K562 (cell line): ENCODE data around the gene ACBD6. TPM values are rescaled to one million over a fixed set of nuclear protein-coding genes. Genes with fewer than 3 reads are reported as not detected.

Source experiments
- ATAC-seq: fragments of 200-7000 bp; cut with Tn5 transposase; 3 replicates; pipeline ENCODE4 v1.9.1; 2020; ENCODE audit warnings: moderate library complexity
- BruUV-seq: library from RNA; stranded (reverse); fragments of 400-500 nt; replicated peaks from 2 replicates; lab custom pipeline; 2021; lab: Mats Ljungman, UMichigan
- CTCF ChIA-PET: fragments of 300-600 bp; formaldehyde crosslinking; extraction: SDS; loops from one replicate; lab custom pipeline; 2021; ENCODE audit warnings: low intra/inter-chr PET ratio; lab: Yijun Ruan, JAX
- POLR2A ChIA-PET: fragments of 300-600, 350-650 bp; sonication (Branson Sonifier 250); formaldehyde crosslinking; extraction: SDS; loops from one replicate; lab custom pipeline; 2021; ENCODE audit warnings: antibody characterized with exemption, inconsistent platforms; lab: Yijun Ruan, JAX
- DNase-seq, 4 experiments: peaks; one replicate each; pipeline versions ENCODE4 v3.0.0 to v3.0.0-alpha.2; 2011 to 2018; ENCODE audit warnings: low spot score in 3 of 4, mixed read lengths in 3 of 4; ENCODE audit errors: extremely low read depth in 1 of 4
- FAIRE-seq: peaks from 2 replicates; lab custom pipeline; 2011; peaks lifted over from hg19 to GRCh38; lab: Jason Lieb, UNC
- H2AFZ ChIP-seq: 2 replicates; pipeline ENCODE4 v1.6.0; 2011; ENCODE audit warnings: low read depth, low read length, control low read depth, inconsistent platforms
- H3K27ac ChIP-seq: fragments of 200-600 bp; 3 replicates; pipeline ENCODE4 v1.8.0; 2011; ENCODE audit warnings: low read depth, mild to moderate bottlenecking, control low read depth, inconsistent platforms, low read length, moderate library complexity, mixed read lengths; ENCODE audit errors: extremely low read depth
- H3K27me3 ChIP-seq, 2 experiments: fragments of 300-600 bp in 1 of 2; 2 replicates in 1 of 2; 3 replicates in 1 of 2; pipeline versions ENCODE4 v1.6.0 to v1.8.0; 2011; ENCODE audit warnings: inconsistent platforms in 2 of 2, low read length in 2 of 2, mild to moderate bottlenecking in 1 of 2, mixed read lengths in 1 of 2, moderate library complexity in 1 of 2; ENCODE audit not compliant: control insufficient read depth in 2 of 2, insufficient read depth in 2 of 2
- H3K36me3 ChIP-seq: fragments of 300-600 bp; 3 replicates; pipeline ENCODE4 v1.8.0; 2011; ENCODE audit warnings: mild to moderate bottlenecking, low read length, inconsistent platforms; ENCODE audit not compliant: control insufficient read depth, insufficient read depth
- H3K4me1 ChIP-seq, 2 experiments: fragments of 200-600 bp in 1 of 2; replicated peaks in 1 of 2; 2 replicates in 1 of 2; 3 replicates in 1 of 2; pipeline versions ENCODE4 v1.5.1 to v1.8.0; 2011; ENCODE audit warnings: inconsistent platforms in 2 of 2, low read length in 2 of 2, mild to moderate bottlenecking in 1 of 2, mixed read lengths in 1 of 2, moderate library complexity in 1 of 2; ENCODE audit not compliant: control insufficient read depth in 2 of 2, insufficient read depth in 2 of 2
- H3K4me2 ChIP-seq: 2 replicates; pipeline ENCODE4 v1.6.1; 2011; ENCODE audit warnings: low read length, control low read depth, inconsistent platforms, mixed read lengths; ENCODE audit not compliant: insufficient read depth
- H3K4me3 ChIP-seq: fragments of 200-600 bp; sonication (generic), shearing (Covaris generic); 2 replicates; pipeline ENCODE4 v1.5.1; 2016; ENCODE audit warnings: control low read depth, inconsistent platforms
- H3K79me2 ChIP-seq: fragments of 200-600 bp; 3 replicates; pipeline ENCODE4 v1.8.0; 2011; ENCODE audit warnings: low read length, inconsistent platforms; ENCODE audit not compliant: control insufficient read depth, insufficient read depth
- H3K9ac ChIP-seq, 2 experiments: 2 replicates each; pipeline versions ENCODE4 v1.6.0 to v1.6.1; 2011; ENCODE audit warnings: low read depth in 2 of 2, low read length in 2 of 2, control low read depth in 1 of 2, inconsistent platforms in 1 of 2, mild to moderate bottlenecking in 1 of 2, mixed read lengths in 1 of 2; ENCODE audit not compliant: insufficient read depth in 1 of 2
- H3K9me1 ChIP-seq: one replicate; pipeline ENCODE4 v1.6.0; 2011; ENCODE audit warnings: inconsistent platforms, mild to moderate bottlenecking, low read length, moderate library complexity; ENCODE audit not compliant: control insufficient read depth, insufficient read depth
- H3K9me3 ChIP-seq: replicated peaks from 2 replicates; pipeline ENCODE4 v1.5.1; 2011; ENCODE audit warnings: low read depth, low read length, inconsistent platforms; ENCODE audit not compliant: control insufficient read depth, insufficient read depth
- H4K20me1 ChIP-seq: replicated peaks from 2 replicates; pipeline ENCODE4 v1.6.1; 2011; ENCODE audit warnings: low read length, inconsistent platforms, mixed read lengths; ENCODE audit not compliant: control insufficient read depth, insufficient read depth
- BCL6 ChIP-seq: fragments of 250-450 bp; sonication (Bioruptor Pico); IDR thresholded peaks from 2 replicates; pipeline ENCODE4 v1.4.0; 2020
- DDX20 ChIP-seq: fragments of 450-650 bp; IDR thresholded peaks from 2 replicates; pipeline ENCODE4 v1.6.1; 2016; ENCODE audit warnings: missing genetic modification characterization, low read depth, mild to moderate bottlenecking, missing compliant biosample characterization, moderate library complexity
- E2F6 ChIP-seq, 2 experiments: IDR thresholded peaks; 2 replicates each; pipeline ENCODE4 v1.6.1; 2011; ENCODE audit warnings: borderline replicate concordance in 1 of 2, control low read depth in 1 of 2, low read depth in 1 of 2, low read length in 1 of 2, mild to moderate bottlenecking in 1 of 2, mixed read lengths in 1 of 2, moderate library complexity in 1 of 2; ENCODE audit not compliant: insufficient read depth in 1 of 2, insufficient read length in 1 of 2, poor library complexity in 1 of 2, severe bottlenecking in 1 of 2; ENCODE audit errors: extremely low read depth in 1 of 2
- EP300 ChIP-seq: IDR thresholded peaks from 2 replicates; pipeline ENCODE4 v1.6.1; 2012; ENCODE audit warnings: low read length, improper control_type of control experiment
- FOS ChIP-seq: IDR thresholded peaks from 3 replicates; pipeline ENCODE4 v1.6.1; 2011; ENCODE audit not compliant: insufficient read length; ENCODE audit errors: extremely low read depth
- FOXO4 ChIP-seq: fragments of 450-650 bp; formaldehyde crosslinking; IDR thresholded peaks from 2 replicates; pipeline ENCODE4 v1.4.0; 2020; ENCODE audit warnings: mild to moderate bottlenecking, moderate library complexity
- MAFG ChIP-seq: fragments of 450-650 bp; conservative IDR thresholded peaks from 2 replicates; pipeline ENCODE4 v1.6.1; 2016; ENCODE audit warnings: missing genetic modification characterization, missing compliant biosample characterization
- NFIC ChIP-seq: fragments of 450-650 bp; IDR thresholded peaks from 2 replicates; pipeline ENCODE4 v1.6.1; 2017; ENCODE audit warnings: mild to moderate bottlenecking, inconsistent platforms
- PPARD ChIP-seq: fragments of 250-450 bp; sonication (Bioruptor Pico); IDR thresholded peaks from 2 replicates; pipeline ENCODE4 v1.8.0; 2022; ENCODE audit warnings: inconsistent platforms, mild to moderate bottlenecking, moderate library complexity
- SMARCC2 ChIP-seq: fragments of 450-650 bp; IDR thresholded peaks from 2 replicates; pipeline ENCODE4 v1.6.1; 2017; ENCODE audit warnings: antibody characterized with exemption, moderate library complexity, mild to moderate bottlenecking, low read depth
- ZBED1 ChIP-seq: IDR thresholded peaks from 2 replicates; pipeline ENCODE4 v1.6.1; 2014
- ZNF431 ChIP-seq: sonication (generic); formaldehyde crosslinking; IDR thresholded peaks from 2 replicates; pipeline ENCODE4 v1.8.0; 2022; ENCODE audit warnings: mild to moderate bottlenecking, missing genetic modification reagents
- ZNF766 ChIP-seq: fragments of 200-800 bp; sonication (Bioruptor generic); conservative IDR thresholded peaks from 2 replicates; pipeline ENCODE4 v1.6.1; 2016; ENCODE audit warnings: missing genetic modification characterization, missing compliant biosample characterization
- ZNF79 ChIP-seq: fragments of 250-450 bp; sonication (Bioruptor Pico); IDR thresholded peaks from 2 replicates; pipeline ENCODE4 v1.4.0; 2020; ENCODE audit warnings: low read depth, mild to moderate bottlenecking, moderate library complexity
- WGBS: fragments of 100-300 bp; shearing (Covaris generic); methylation state at CpG from one replicate; pipeline ENCODE4 v1.1.6; 2016; ENCODE audit warnings: low coverage, mixed read lengths; ENCODE audit not compliant: insufficient coverage; ENCODE audit errors: missing lambda C conversion rate; 5-methylcytosine and 5-hydroxymethylcytosine counted together
- in situ Hi-C: fragments of 300-500 bp; cut with MboI; formaldehyde crosslinking; loops from 4 replicates; pipeline ENCODE4 v1.15.0; 2018; ENCODE audit warnings: inconsistent platforms, mixed read lengths
- intact Hi-C: fragments of 100-400 bp; cut with micrococcal nuclease; formaldehyde crosslinking; loops from 2 replicates; pipeline ENCODE4 v1.14.2; 2022
- polyA plus RNA-seq, 8 experiments: library from polyadenylated mRNA; depleted of rRNA in 4 of 8; stranded (reverse) in 5 of 8; unstranded in 3 of 8; fragments of >200 nt; fragmentation: Nextera tagmentation in 2 of 8; fragmentation: Illumina TruSeq in 1 of 8; extraction: Ambion mirVana in 2 of 8; extraction: Trizol in 1 of 8; gene quantifications; 2 replicates each; pipeline versions ENCODE4 v1.2.1 to v1.2.3, GENCODE V29; 2011 to 2014; ENCODE audit warnings: inconsistent platforms in 1 of 8, missing spikeins in 1 of 8
- total RNA-seq, 7 experiments: library from RNA; depleted of rRNA in 6 of 7; stranded (reverse); fragments of >200 nt in 6 of 7; fragmentation: Illumina TruSeq in 2 of 7; extraction: Trizol in 2 of 7; gene quantifications; 2 replicates each; pipeline versions ENCODE4 v1.2.1 to v1.2.3, GENCODE V29; 2011 to 2021; ENCODE audit warnings: low replicate concordance in 1 of 7

Gene ACBD6
- total and polyA plus RNA-seq, 9 of the 15 experiments (the other 6 are each of a cell fraction or from before 2014, with no cell fraction given) = 16.9 to 107 (median 77.7) TPM

- TF ChIP-seq E2F6 (IDR thresholded peaks at IDR 0.05; ENCODE audit: borderline replicate concordance in 1 of 2, extremely low read depth in 1 of 2, insufficient read depth in 1 of 2, insufficient read length in 1 of 2, low read depth in 1 of 2, low read length in 1 of 2, poor library complexity in 1 of 2, severe bottlenecking in 1 of 2) (no peak), ZNF766 (CRISPR knock-in tag) (no peak), SMARCC2 (no peak), ZBED1 (no peak), DDX20 (tag) (no peak), BCL6 (CRISPR knock-in tag) (no peak)
Observed at GRCh38 chr1:180545991-180546390, 43.6 kb upstream of the ACBD6 start (continued).

DNA sequence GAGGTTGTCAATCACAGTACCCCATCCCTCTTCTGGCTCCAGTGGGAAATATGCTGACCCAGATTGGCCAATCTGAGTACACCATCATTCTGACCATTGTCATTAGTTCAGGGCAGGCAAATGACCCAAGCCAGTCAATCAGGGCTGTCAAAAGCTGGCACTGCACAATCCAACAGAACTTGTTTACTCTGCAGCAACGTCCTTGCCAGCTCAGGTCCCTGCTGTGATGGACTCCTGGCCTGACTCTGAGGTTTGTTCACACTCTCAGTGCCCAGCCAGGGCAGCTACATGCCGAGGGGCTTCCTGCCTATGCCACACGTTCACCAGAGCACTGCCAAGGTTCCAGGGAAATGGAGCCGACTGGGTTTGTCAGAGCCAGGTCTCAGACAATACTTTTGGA, 41.7 kb upstream of the ACBD6 start:
- intact Hi-C loops = no loop called here
- peak overlapping the region in 1 of 2 experiments; percentile 41; a peak in 1 of 4 replicates for H3K9ac ChIP-seq
- no peaks in the 10 kb centered on the region for H3K27me3 ChIP-seq
- TF ChIP-seq FOS = no peak
- TF ChIP-seq ZNF79 = no peak
- no peak for TF ChIP-seq PPARD (CRISPR knock-in tag)
- TF ChIP-seq ZNF431 (CRISPR knock-in tag) = no peak
- TF ChIP-seq FOXO4 = no peak
- TF ChIP-seq MAFG (tag) = no peak
- TF ChIP-seq NFIC = no peak
- no peak for TF ChIP-seq EP300
- TF ChIP-seq, all 486 proteins: peak for 0
- in situ Hi-C loops = no loop called here
- no peak overlapping the region for H3K27ac ChIP-seq
- H4K20me1 ChIP-seq = no peaks in the 10 kb centered on the region
- DNase-seq = no peak
- ATAC-seq = no peak
- no peaks in the 10 kb centered on the region for H3K9me1 ChIP-seq
- no peak overlapping the region for H3K4me3 ChIP-seq
- FAIRE-seq = no peak
- no peaks in the 10 kb centered on the region for H3K9me3 ChIP-seq
- H3K4me2 ChIP-seq = no peak overlapping the region
- H3K36me3 ChIP-seq = no peaks in the 10 kb centered on the region
- H2AFZ ChIP-seq = no peak overlapping the region
- 21% methylated on average over 4 of the region's 4 CpGs for WGBS
- no peaks in the 10 kb centered on the region; a peak in 1 of 5 replicates for H3K4me1 ChIP-seq
- POLR2A ChIA-PET = interaction anchor here (1.1 kb wide), 1 partner anchor 616 kb away, joined by 3 read pairs; no protein-coding TSS in a partner anchor
- CTCF ChIA-PET = no interaction called here
- no TSS peak for BruUV-seq
- H3K79me2 ChIP-seq = no peaks in the 10 kb centered on the region
